Measurements from ENCODE around the gene ANGPTL8.

ANGPTL8 gene

GRCh38 chr19:11203194-11204075, 36.0 kb upstream of the ANGPTL8 start:
- DNase-seq (ENCODE audit: low read depth, low spot score), result peak; percentile 85

GRCh38 chr19:11204076-11204602, 35.3 kb upstream of the ANGPTL8 start:
- DNase-seq (ENCODE audit: low read depth, low spot score), result no peak

GRCh38 chr19:11204943-11205349, 34.5 kb upstream of the ANGPTL8 start:
- peak; percentile 34 for DNase-seq (ENCODE audit: low read depth, low spot score)

- no peak for DNase-seq (ENCODE audit: low read depth, low spot score)
These were observed 33.4 kb upstream of the ANGPTL8 start for GRCh38 chr19:11205939-11206570.

- DNase-seq (ENCODE audit: low read depth, low spot score), result no peak
These were observed 30.6 kb upstream of the ANGPTL8 start for GRCh38 chr19:11208561-11209471.

GRCh38 chr19:11209839-11210655, 29.4 kb upstream of the ANGPTL8 start:
- no peak for DNase-seq (ENCODE audit: low read depth, low spot score)

- no peak for DNase-seq (ENCODE audit: low read depth, low spot score)
These were observed 28.8 kb upstream of the ANGPTL8 start for GRCh38 chr19:11210656-11210928.

GRCh38 chr19:11214387-11214786, 25.0 kb upstream of the ANGPTL8 start:
- no peak for DNase-seq (ENCODE audit: low read depth, low spot score)

GRCh38 chr19:11221082-11221598, 18.3 kb upstream of the ANGPTL8 start:
- DNase-seq (ENCODE audit: low read depth, low spot score), result no peak

- DNase-seq (ENCODE audit: low read depth, low spot score), result no peak
These were observed 16.2 kb upstream of the ANGPTL8 start for GRCh38 chr19:11223200-11223599.

- DNase-seq (ENCODE audit: low read depth, low spot score), result no peak
These were observed 15.0 kb upstream of the ANGPTL8 start for GRCh38 chr19:11224429-11224828.

GRCh38 chr19:11225172-11225571, 14.2 kb upstream of the ANGPTL8 start:
- DNase-seq (ENCODE audit: low read depth, low spot score), result no peak

- DNase-seq (ENCODE audit: low read depth, low spot score), result no peak
These were observed 13.6 kb upstream of the ANGPTL8 start for GRCh38 chr19:11225815-11226214.

- DNase-seq (ENCODE audit: low read depth, low spot score), result no peak
These were observed 12.7 kb upstream of the ANGPTL8 start for GRCh38 chr19:11226716-11227166.

GRCh38 chr19:11227195-11227886, 12.1 kb upstream of the ANGPTL8 start:
- no peak for DNase-seq (ENCODE audit: low read depth, low spot score)

GRCh38 chr19:11230621-11231386, 8.6 kb upstream of the ANGPTL8 start:
- no peak for DNase-seq (ENCODE audit: low read depth, low spot score)

- no peak for DNase-seq (ENCODE audit: low read depth, low spot score)
These were observed 6.9 kb upstream of the ANGPTL8 start for GRCh38 chr19:11232555-11232954.

GRCh38 chr19:11233073-11233472, 6.3 kb upstream of the ANGPTL8 start:
- DNase-seq (ENCODE audit: low read depth, low spot score), result no peak

- DNase-seq (ENCODE audit: low read depth, low spot score), result no peak
These were observed 4.8 kb upstream of the ANGPTL8 start for GRCh38 chr19:11234486-11235075.
